IMR-90 (cell line): ENCODE results near the gene PKIG. TPM values are rescaled to one million over a fixed set of nuclear protein-coding genes. Genes with fewer than 3 reads are reported as not detected.

Experiments
- ATAC-seq: fragments of 200-7000 bp; cut with Tn5 transposase; 2 replicates; pipeline ENCODE4 v1.9.1; 2020; ENCODE audit warnings: low read depth, mild to moderate bottlenecking, moderate library complexity
- BruUV-seq: library from RNA; stranded (reverse); fragments of 400-500 nt; replicated peaks from 2 replicates; lab custom pipeline; 2021; lab: Mats Ljungman, UMichigan
- CTCF ChIA-PET: fragments of 300-600 bp; formaldehyde crosslinking; extraction: SDS; loops from one replicate; lab custom pipeline; 2021; ENCODE audit warnings: antibody characterized with exemption; lab: Yijun Ruan, JAX
- POLR2A ChIA-PET: fragments of 300-600 bp; sonication (Branson Sonifier 250); formaldehyde crosslinking; loops from one replicate; lab custom pipeline; 2022; ENCODE audit warnings: antibody characterized with exemption; ENCODE audit not compliant: unreplicated experiment; lab: Charles Lee
- DNase-seq: peaks from one replicate; pipeline ENCODE4 v3.0.0; 2013
- H2AFZ ChIP-seq: replicated peaks from 2 replicates; pipeline ENCODE3; 2013; ENCODE audit warnings: low read length, mild to moderate bottlenecking; ENCODE audit not compliant: poor library complexity
- H2AK5ac ChIP-seq: 2 replicates; pipeline ENCODE4 v1.6.1; 2013; ENCODE audit warnings: low read depth, low read length, inconsistent platforms
- H2AK9ac ChIP-seq: replicated peaks from 2 replicates; pipeline ENCODE3; 2013; ENCODE audit warnings: mild to moderate bottlenecking, low read depth, low read length, moderate library complexity; ENCODE audit not compliant: poor library complexity
- H2BK120ac ChIP-seq: 2 replicates; pipeline ENCODE4 v1.6.1; 2013; ENCODE audit warnings: low read depth, low read length, inconsistent platforms
- H2BK15ac ChIP-seq: 3 replicates; pipeline ENCODE4 v1.6.1; 2013; ENCODE audit warnings: low read depth, low read length, inconsistent platforms
- H2BK20ac ChIP-seq: 2 replicates; pipeline ENCODE4 v1.6.1; 2013; ENCODE audit warnings: low read depth, mild to moderate bottlenecking, inconsistent platforms, low read length, moderate library complexity
- H2BK5ac ChIP-seq: 2 replicates; pipeline ENCODE4 v1.6.1; 2013; ENCODE audit warnings: mild to moderate bottlenecking, low read depth, low read length, inconsistent platforms; ENCODE audit not compliant: poor library complexity, severe bottlenecking
- H3K14ac ChIP-seq: replicated peaks from 2 replicates; pipeline ENCODE4 v1.6.1; 2013; ENCODE audit warnings: low read depth, low read length, inconsistent platforms
- H3K18ac ChIP-seq: 2 replicates; pipeline ENCODE4 v1.6.1; 2013; ENCODE audit warnings: low read depth, low read length, control low read depth
- H3K23ac ChIP-seq: 2 replicates; pipeline ENCODE4 v1.6.1; 2013; ENCODE audit warnings: low read depth, low read length, inconsistent platforms
- H3K27ac ChIP-seq: 2 replicates; pipeline ENCODE4 v1.5.1; 2013; ENCODE audit warnings: mild to moderate bottlenecking, control low read depth, low read length; ENCODE audit not compliant: insufficient read depth
- H3K27me3 ChIP-seq: 2 replicates; pipeline ENCODE4 v1.6.1; 2013; ENCODE audit warnings: low read length; ENCODE audit not compliant: control insufficient read depth, insufficient read depth
- H3K36me3 ChIP-seq: 2 replicates; pipeline ENCODE4 v1.6.1; 2013; ENCODE audit warnings: low read length, mixed read lengths; ENCODE audit not compliant: control insufficient read depth, insufficient read depth
- H3K4ac ChIP-seq: 2 replicates; pipeline ENCODE4 v1.6.1; 2013; ENCODE audit warnings: low read depth, low read length, inconsistent platforms
- H3K4me1 ChIP-seq: 2 replicates; pipeline ENCODE4 v1.6.1; 2013; ENCODE audit warnings: low read length, mixed read lengths; ENCODE audit not compliant: control insufficient read depth, insufficient read depth
- H3K4me2 ChIP-seq: 2 replicates; pipeline ENCODE4 v1.6.1; 2013; ENCODE audit warnings: low read depth, mild to moderate bottlenecking, control low read depth, low read length, moderate library complexity
- H3K4me3 ChIP-seq: 2 replicates; pipeline ENCODE4 v1.5.1; 2013; ENCODE audit warnings: low read depth, mild to moderate bottlenecking, control low read depth, low read length, moderate library complexity; ENCODE audit not compliant: insufficient read depth
- H3K56ac ChIP-seq: 2 replicates; pipeline ENCODE4 v1.6.1; 2013; ENCODE audit warnings: low read length, inconsistent platforms; ENCODE audit not compliant: insufficient read depth; ENCODE audit errors: extremely low read depth
- H3K79me1 ChIP-seq, 2 experiments: 2 replicates each; pipeline ENCODE4 v1.6.1; 2013; ENCODE audit warnings: low read length in 2 of 2, inconsistent platforms in 1 of 2, low read depth in 1 of 2
- H3K9ac ChIP-seq: 2 replicates; pipeline ENCODE4 v1.6.1; 2013; ENCODE audit warnings: low read depth, low read length, control low read depth
- H3K9me1 ChIP-seq: 2 replicates; pipeline ENCODE4 v1.6.1; 2013; ENCODE audit warnings: low read length, inconsistent platforms; ENCODE audit not compliant: insufficient read depth
- H3K9me3 ChIP-seq: 2 replicates; pipeline ENCODE4 v1.6.1; 2013; ENCODE audit warnings: low read length; ENCODE audit not compliant: control insufficient read depth, insufficient read depth
- H4K20me1 ChIP-seq: 2 replicates; pipeline ENCODE4 v1.6.1; 2013; ENCODE audit warnings: low read length, inconsistent platforms; ENCODE audit not compliant: insufficient read depth
- H4K5ac ChIP-seq: 2 replicates; pipeline ENCODE4 v1.6.1; 2013; ENCODE audit warnings: mild to moderate bottlenecking, low read depth, low read length, control low read depth
- H4K8ac ChIP-seq, 2 experiments: 2 replicates each; pipeline ENCODE4 v1.6.1; 2013; ENCODE audit warnings: low read depth in 2 of 2, low read length in 2 of 2, control low read depth in 1 of 2, inconsistent platforms in 1 of 2
- H4K91ac ChIP-seq: 2 replicates; pipeline ENCODE4 v1.6.1; 2013; ENCODE audit warnings: low read depth, low read length, inconsistent platforms; ENCODE audit not compliant: insufficient read depth
- BHLHE40 ChIP-seq: fragments of 150-350 bp; IDR thresholded peaks from 2 replicates; pipeline ENCODE4 v1.6.1; 2016; ENCODE audit warnings: mild to moderate bottlenecking, low read depth, low read length
- CHD1 ChIP-seq: IDR thresholded peaks from 2 replicates; pipeline ENCODE4 v1.6.1; 2012; ENCODE audit warnings: low read depth, low read length, improper control_type of control experiment
- CTCF ChIP-seq: conservative IDR thresholded peaks from 2 replicates; pipeline ENCODE4 v1.5.1; 2012; ENCODE audit warnings: mild to moderate bottlenecking, low read depth, low read length, improper control_type of control experiment
- ELK1 ChIP-seq: fragments of 150-350 bp; IDR thresholded peaks from 2 replicates; pipeline ENCODE4 v1.6.1; 2016; ENCODE audit warnings: low read depth, mild to moderate bottlenecking, low read length, moderate library complexity, borderline replicate concordance
- MAFK ChIP-seq: IDR thresholded peaks from 2 replicates; pipeline ENCODE4 v1.6.1; 2012; ENCODE audit warnings: low read depth, low read length, improper control_type of control experiment
- MXI1 ChIP-seq: IDR thresholded peaks from 2 replicates; pipeline ENCODE4 v1.6.1; 2012; ENCODE audit warnings: low read depth, mild to moderate bottlenecking, low read length, moderate library complexity, borderline replicate concordance
- NFE2L2 ChIP-seq: fragments of 150-350 bp; IDR thresholded peaks from 2 replicates; pipeline ENCODE4 v1.6.1; 2016; ENCODE audit warnings: low read depth, mild to moderate bottlenecking, low read length
- POLR2A ChIP-seq: IDR thresholded peaks from 2 replicates; pipeline ENCODE4 v1.6.1; 2012; ENCODE audit warnings: mild to moderate bottlenecking, low read depth, low read length
- RAD21 ChIP-seq: IDR thresholded peaks from 2 replicates; pipeline ENCODE4 v1.6.1; 2012; ENCODE audit warnings: low read length, improper control_type of control experiment
- SMC3 ChIP-seq: fragments of 150-350 bp; IDR thresholded peaks from 2 replicates; pipeline ENCODE4 v1.6.1; 2016; ENCODE audit warnings: low read depth, mild to moderate bottlenecking, antibody characterized with exemption, low read length, moderate library complexity
- WGBS, 2 experiments: methylation state at CpG; one replicate each; pipeline versions ENCODE4 v1.1.5 to v1.1.7; 2013; ENCODE audit warnings: missing lambda C conversion rate in 2 of 2; ENCODE audit not compliant: insufficient read length in 1 of 2; ENCODE audit errors: extremely low coverage in 2 of 2; 5-methylcytosine and 5-hydroxymethylcytosine counted together
- dilution Hi-C: fragments of 300-500 bp; cut with HindIII; formaldehyde crosslinking; loops from one replicate; pipeline ENCODE4 v1.14.3; 2018; ENCODE audit warnings: low sequenced_read_pairs; ENCODE audit not compliant: unreplicated experiment
- in situ Hi-C: fragments of 300-500 bp; cut with MboI; formaldehyde crosslinking; loops from 3 replicates; pipeline ENCODE4 v1.14.3; 2019; ENCODE audit warnings: low sequenced_read_pairs, inconsistent platforms, mixed read lengths
- intact Hi-C: fragments of 100-400 bp; cut with micrococcal nuclease; formaldehyde crosslinking; loops from 2 replicates; pipeline ENCODE4 v1.10.0; 2022
- polyA plus RNA-seq, 3 experiments: library from polyadenylated mRNA; depleted of rRNA; stranded (reverse); fragments of >200 nt; gene quantifications; 2 replicates each; pipeline ENCODE4 v1.2.3, GENCODE V29; 2012; ENCODE audit warnings: low replicate concordance in 1 of 3
- total RNA-seq: library from RNA; depleted of rRNA; stranded (reverse); fragments of >200 nt; gene quantifications from 2 replicates; pipeline ENCODE4 v1.2.3, GENCODE V29; 2012

PKIG gene
- total and polyA plus RNA-seq, 2 of the 4 experiments (the other 2 are of a cell fraction) = 78.3 to 89.6 TPM

DNA sequence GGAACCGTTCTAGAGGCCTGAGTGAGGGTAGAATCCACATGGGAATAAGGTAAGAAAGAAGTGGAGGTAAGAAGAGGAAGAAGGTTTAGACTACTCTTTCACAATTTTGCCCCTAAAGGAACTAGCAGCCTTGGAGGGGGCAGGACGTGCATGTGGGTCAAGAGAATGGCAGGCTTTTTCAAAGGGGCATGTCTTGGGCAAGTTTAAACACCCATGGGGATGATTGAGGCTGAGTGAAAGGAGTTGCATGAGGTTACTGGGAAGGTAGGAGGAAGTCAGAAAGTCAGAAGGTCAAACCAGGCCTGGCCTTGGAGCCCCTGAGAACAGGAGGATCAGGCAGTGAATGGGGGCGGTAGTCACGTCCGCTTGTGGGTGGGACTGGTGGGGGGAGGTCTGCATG, 58.9 kb downstream of the PKIG start:
- Histone ChIP-seq H2BK15ac (no peak overlapping the region; the same call in 2 of the 3 replicates), H3K27me3 (no peaks in the 10 kb centered on the region), H3K4me3 (no peak overlapping the region), H2AK5ac (no peak overlapping the region), H3K56ac (no peak overlapping the region), H4K91ac (no peak overlapping the region), H2BK20ac (0 out of 2 replicates have a peak overlapping the region, but pooled peaks have one; percentile 20), H3K36me3 (no peaks in the 10 kb centered on the region), H3K4ac (0 out of 2 replicates have a peak overlapping the region, but pooled peaks have one; percentile 13), H3K27ac (no peak overlapping the region), H3K18ac (no peak overlapping the region), H3K79me1 (peaks cover 3 to 7% of the 10 kb centered on the region in 2 experiments; a peak in 2 of 4 replicates), H3K9me3 (peaks cover 4% of the 10 kb centered on the region), H4K20me1 (no peaks in the 10 kb centered on the region), H3K9me1 (peaks cover 12% of the 10 kb centered on the region; the same call in 1 of the 2 replicates), H3K14ac (no peak overlapping the region), H3K9ac (no peak overlapping the region), H2BK120ac (no peak overlapping the region), H3K4me1 (peaks cover 24% of the 10 kb centered on the region), H4K8ac (peak overlapping the region in 1 of 2 experiments; percentile 38; a peak in 1 of 4 replicates), H2AFZ (peak overlapping the region; percentile 5), H3K4me2 (no peak overlapping the region), H2BK5ac (no peak overlapping the region), H3K23ac (no peak overlapping the region), H4K5ac (no peak overlapping the region), H2AK9ac (no peak overlapping the region)
- ChIA-PET POLR2A (no interaction called here), CTCF (no interaction called here)
- ATAC-seq (no peak), DNase-seq (no peak)
- in situ Hi-C loops = no loop called here
- intact Hi-C loops = no loop called here
- TF ChIP-seq RAD21 = no peak
- no peak for TF ChIP-seq NFE2L2
- no peak for TF ChIP-seq MXI1
- TF ChIP-seq BHLHE40 = no peak
- no peak for TF ChIP-seq SMC3
- TF ChIP-seq CHD1 = no peak
- no peak for TF ChIP-seq MAFK
- no peak for TF ChIP-seq ELK1
- TF ChIP-seq CTCF = no peak
- TF ChIP-seq POLR2A = no peak
- BruUV-seq = no TSS peak
- no CpG with 5 or more reads among the region's 5 CpGs for WGBS, 2 experiments
- dilution Hi-C loops = no loop called here
